Measurements from ENCODE around the gene MSL1. TPM values are rescaled to one million over a fixed set of nuclear protein-coding genes. Genes with fewer than 3 reads are reported as not detected.

MSL1 gene
- total and polyA plus RNA-seq, 8 donors = 29.3 to 322 (median 68.4) TPM

DNA sequence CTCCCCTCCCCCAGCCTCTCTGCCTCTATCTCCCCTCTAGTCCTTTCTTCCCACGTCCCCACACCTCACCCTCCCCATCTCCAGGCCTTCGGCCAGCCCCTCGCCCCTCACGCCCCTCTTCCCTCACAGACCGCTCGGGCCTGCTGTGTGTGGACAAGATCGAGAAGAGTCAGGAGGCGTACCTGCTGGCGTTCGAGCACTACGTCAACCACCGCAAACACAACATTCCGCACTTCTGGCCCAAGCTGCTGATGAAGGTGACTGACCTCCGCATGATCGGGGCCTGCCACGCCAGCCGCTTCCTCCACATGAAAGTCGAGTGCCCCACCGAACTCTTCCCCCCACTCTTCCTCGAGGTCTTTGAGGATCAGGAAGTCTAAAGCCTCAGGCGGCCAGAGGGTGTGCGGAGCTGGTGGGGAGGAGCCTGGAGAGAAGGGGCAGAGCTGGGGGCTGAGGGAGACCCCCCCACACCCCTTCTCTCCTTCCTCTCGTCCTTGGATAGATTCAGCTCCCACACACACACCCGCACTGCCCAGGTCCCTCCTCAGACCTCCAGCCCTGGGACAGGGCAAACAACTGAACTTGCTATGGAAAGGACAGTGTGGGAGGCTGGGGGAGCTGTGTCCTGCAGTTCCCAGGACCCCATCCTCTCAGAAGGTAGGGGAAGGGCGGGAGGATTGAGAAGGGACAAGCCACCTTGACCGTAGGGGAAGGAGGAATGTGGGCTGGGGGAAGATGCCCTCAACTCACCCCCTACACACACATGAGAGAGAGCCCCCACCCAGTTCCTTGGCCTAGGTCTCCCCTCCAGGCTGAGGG, 32.5 kb upstream of the MSL1 start:
- Histone ChIP-seq H3K9me3 (no peaks in the 10 kb centered on the region), H3K27me3 (no peaks in the 10 kb centered on the region)
- intact Hi-C loops (cut with DNase I; ENCODE audit: low total_unique reads) = loop anchor here (10.0 kb wide), 1 partner anchor 64 kb away; no protein-coding TSS in a partner anchor

DNA sequence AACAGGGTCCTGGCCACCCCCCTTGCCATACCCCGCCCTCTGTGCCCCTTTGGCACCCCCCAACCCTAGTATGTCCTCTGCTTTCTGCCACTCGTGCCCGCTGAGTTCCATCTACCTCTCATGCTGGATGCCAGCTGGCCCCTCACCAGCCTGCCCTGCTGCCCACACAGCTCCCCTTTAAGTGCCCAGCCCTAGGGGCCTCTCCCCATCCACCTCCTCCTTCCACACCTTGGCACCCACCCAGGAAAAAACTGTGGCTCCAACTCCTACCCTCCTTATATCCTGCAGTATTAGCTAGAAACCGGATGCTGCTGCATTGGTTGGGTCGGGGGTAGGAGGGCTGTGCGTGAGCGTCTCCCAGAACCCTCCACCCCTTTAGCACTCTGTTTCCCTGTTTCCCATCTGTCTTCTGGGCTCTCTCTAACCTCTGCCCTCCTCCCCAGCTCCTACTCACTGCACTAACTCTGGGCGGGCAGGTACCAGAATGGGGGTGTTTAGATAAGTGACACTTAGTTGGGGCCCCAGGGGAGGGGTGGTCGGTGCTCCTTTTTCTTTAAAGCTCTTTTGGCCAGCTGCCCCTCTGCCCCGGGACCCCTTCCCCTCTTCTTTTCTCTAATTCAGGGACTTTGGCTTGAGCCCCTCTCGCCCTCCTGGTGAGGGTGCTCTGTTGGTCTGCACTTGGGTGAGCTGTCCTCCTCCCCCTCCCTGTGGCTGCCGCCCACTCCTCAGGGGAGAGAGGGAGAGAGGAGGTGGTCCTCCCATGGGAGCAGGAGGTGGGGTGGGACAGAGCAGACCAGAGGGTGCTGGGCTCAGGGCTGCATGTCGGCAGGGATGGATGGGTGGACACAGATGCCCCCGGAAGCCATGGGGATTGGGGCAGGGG, 31.3 kb upstream of the MSL1 start:
- intact Hi-C loops (cut with DNase I; ENCODE audit: low total_unique reads) = no loop called here
- no peak overlapping the region for H3K4me3 ChIP-seq
- H3K27ac ChIP-seq = peak overlapping the region; percentile 22 to 98 (median 95)
- peaks cover 67 to 100% (median 99%) of the 10 kb centered on the region in 4 donors for H3K36me3 ChIP-seq
- H3K27me3 ChIP-seq = no peaks in the 10 kb centered on the region
- peaks cover 46 to 77% (median 64%) of the 10 kb centered on the region in 4 donors for H3K4me1 ChIP-seq
- no peaks in the 10 kb centered on the region for H3K9me3 ChIP-seq
- no peak for TF ChIP-seq POLR2A (IDR thresholded peaks at IDR 0.05)
- TF ChIP-seq, protein P1, sequence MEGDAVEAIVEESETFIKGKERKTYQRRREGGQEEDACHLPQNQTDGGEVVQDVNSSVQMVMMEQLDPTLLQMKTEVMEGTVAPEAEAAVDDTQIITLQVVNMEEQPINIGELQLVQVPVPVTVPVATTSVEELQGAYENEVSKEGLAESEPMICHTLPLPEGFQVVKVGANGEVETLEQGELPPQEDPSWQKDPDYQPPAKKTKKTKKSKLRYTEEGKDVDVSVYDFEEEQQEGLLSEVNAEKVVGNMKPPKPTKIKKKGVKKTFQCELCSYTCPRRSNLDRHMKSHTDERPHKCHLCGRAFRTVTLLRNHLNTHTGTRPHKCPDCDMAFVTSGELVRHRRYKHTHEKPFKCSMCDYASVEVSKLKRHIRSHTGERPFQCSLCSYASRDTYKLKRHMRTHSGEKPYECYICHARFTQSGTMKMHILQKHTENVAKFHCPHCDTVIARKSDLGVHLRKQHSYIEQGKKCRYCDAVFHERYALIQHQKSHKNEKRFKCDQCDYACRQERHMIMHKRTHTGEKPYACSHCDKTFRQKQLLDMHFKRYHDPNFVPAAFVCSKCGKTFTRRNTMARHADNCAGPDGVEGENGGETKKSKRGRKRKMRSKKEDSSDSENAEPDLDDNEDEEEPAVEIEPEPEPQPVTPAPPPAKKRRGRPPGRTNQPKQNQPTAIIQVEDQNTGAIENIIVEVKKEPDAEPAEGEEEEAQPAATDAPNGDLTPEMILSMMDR (IDR thresholded peaks at IDR 0.05) = no peak
- no peak for TF ChIP-seq POLR2AphosphoS5 (IDR thresholded peaks at IDR 0.05)
- TF ChIP-seq EP300 (IDR thresholded peaks at IDR 0.05) = no peak
- DNase-seq = peak in 1 of 2 donors; percentile 68
- 37 to 60% (median 46%) methylated on average over 13 to 14 of the region's 14 CpGs for WGBS, 5 donors

More for the DNA sequence above, 32.5 kb upstream of the MSL1 start:
- peak in 1 of 2 donors; percentile 13 for DNase-seq
- peaks cover 34 to 65% (median 52%) of the 10 kb centered on the region in 4 donors for H3K4me1 ChIP-seq
- TF ChIP-seq POLR2AphosphoS5 (IDR thresholded peaks at IDR 0.05) (no peak), EP300 (IDR thresholded peaks at IDR 0.05) (no peak), POLR2A (IDR thresholded peaks at IDR 0.05) (no peak)
- TF ChIP-seq, protein P1 (IDR thresholded peaks at IDR 0.05) = no peak
- 71 to 83% (median 81%) methylated on average over 25 to 26 of the region's 26 CpGs for WGBS, 5 donors
- H3K36me3 ChIP-seq = peaks cover 71 to 100% (median 99%) of the 10 kb centered on the region in 4 donors
- no peak overlapping the region for H3K4me3 ChIP-seq
- H3K27ac ChIP-seq = peak overlapping the region in 4 of 5 donors; percentile 25 to 98 (median 96)

DNA sequence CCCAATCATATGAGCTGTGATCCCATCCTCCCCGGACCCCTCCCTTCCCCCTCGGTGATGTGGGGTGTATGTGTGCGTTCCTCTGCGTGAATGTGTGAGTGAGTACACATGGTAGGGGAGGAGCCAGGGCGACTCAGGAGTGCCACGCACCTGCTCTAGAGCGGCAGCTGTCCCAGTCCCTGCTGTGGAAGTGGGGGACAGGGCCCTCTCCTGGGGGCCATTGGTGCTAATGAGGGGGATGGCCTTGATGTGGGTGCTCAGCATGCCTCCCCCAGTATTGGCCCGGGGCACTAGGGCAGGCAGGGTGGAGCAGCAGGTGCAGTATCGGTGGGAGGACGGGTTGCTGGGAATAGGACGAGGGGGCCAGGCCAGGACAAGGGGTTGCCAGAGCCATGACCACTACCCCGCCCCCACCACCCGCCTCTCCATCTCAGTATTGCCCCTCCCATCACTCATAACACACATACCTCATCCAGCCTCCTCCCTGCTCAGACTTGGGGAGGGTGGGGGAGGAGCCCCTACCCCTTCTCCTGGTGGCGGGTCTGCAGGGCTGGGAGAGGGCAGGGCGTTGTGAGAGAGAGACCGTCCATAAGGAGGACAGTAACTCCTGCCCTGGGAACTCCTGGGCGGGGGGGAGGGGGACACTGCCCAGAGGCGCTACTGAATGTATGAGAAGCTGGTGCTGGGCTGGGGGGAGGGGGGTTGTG, 29.9 kb upstream of the MSL1 start:
- 29 to 63% (median 34%) methylated on average over 16 to 18 of the region's 18 CpGs for WGBS, 5 donors
- intact Hi-C loops (cut with DNase I; ENCODE audit: low total_unique reads) = no loop called here
- Histone ChIP-seq H3K27me3 (no peaks in the 10 kb centered on the region), H3K36me3 (peaks cover 67 to 100% (median 99%) of the 10 kb centered on the region in 4 donors), H3K9me3 (no peaks in the 10 kb centered on the region), H3K27ac (peak overlapping the region; percentile 69 to 98 (median 97)), H3K4me1 (peaks cover 60 to 80% (median 73%) of the 10 kb centered on the region in 4 donors), H3K4me3 (no peak overlapping the region)
- TF ChIP-seq POLR2AphosphoS5 (IDR thresholded peaks at IDR 0.05) (peak in 1 of 3 donors; percentile 2), POLR2A (IDR thresholded peaks at IDR 0.05) (no peak), EP300 (IDR thresholded peaks at IDR 0.05) (no peak)
- TF ChIP-seq, protein P1 (IDR thresholded peaks at IDR 0.05) = no peak
- DNase-seq = peak in 1 of 2 donors; percentile 65
